ENCODE measurements around the gene NMT1.

Gene NMT1

DNA sequence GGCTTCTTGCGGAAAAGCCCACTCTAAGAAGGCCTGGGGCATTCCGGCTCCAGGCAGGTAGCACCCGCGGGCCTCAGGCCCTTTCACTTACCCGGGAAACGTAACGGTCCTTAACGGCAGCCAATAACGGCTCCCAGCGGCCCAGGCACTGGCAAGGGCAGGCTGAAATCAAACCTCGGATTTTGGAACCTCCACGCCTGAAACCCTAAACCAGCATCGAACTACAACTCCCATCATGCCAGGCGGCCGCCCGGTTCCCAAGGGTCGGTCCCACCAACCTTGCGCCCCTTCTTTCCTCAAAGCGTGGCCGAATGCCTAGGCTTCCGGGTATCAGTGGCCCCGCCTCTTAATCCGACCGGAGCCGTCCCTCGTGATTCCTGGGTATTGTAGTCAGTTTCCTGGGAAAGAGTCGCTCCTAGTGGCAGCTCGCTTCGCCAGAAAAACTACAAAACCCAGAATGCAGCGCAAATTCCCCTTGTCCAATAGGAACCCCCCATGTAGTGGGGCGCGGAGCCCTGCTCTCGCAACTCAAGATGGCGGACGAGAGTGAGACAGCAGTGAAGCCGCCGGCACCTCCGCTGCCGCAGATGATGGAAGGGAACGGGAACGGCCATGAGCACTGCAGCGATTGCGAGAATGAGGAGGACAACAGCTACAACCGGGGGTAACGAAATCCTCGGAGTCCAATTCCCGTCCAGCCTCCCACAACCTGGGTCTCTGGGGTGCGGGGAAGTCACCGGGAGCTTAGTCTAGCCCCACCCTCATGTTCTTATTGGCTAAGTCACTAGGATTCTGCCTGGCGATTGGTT, at the start of gene NMT1:
TSS of gene NMT1 (plus strand) at position 521 of the 809 bp plus-strand sequence. CDS start at position 534, 13 bp downstream.
- peak; percentile 92 for DNase-seq (ENCODE audit: low spot score)

DNA sequence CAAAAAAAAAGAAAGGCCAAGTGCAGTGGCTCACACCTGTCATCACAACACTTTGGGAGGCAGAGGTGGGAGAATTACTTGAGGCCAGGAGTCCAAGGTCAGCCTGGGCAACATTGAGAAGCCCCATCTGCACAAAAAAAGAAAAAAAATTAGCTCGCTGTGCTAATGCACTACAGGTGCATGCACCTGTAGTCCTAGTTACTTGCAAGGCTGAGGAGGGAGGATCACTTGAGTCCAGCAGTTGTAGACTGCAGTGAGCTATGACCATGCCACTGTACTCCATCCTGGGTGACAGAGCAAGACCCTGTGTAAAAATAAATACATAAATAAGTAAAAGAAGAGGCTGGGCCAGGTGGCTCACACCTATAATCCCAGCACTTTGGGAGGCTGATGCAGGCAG, 49.4 kb upstream of the NMT1 start:
- no peak for DNase-seq (ENCODE audit: low spot score)

DNA sequence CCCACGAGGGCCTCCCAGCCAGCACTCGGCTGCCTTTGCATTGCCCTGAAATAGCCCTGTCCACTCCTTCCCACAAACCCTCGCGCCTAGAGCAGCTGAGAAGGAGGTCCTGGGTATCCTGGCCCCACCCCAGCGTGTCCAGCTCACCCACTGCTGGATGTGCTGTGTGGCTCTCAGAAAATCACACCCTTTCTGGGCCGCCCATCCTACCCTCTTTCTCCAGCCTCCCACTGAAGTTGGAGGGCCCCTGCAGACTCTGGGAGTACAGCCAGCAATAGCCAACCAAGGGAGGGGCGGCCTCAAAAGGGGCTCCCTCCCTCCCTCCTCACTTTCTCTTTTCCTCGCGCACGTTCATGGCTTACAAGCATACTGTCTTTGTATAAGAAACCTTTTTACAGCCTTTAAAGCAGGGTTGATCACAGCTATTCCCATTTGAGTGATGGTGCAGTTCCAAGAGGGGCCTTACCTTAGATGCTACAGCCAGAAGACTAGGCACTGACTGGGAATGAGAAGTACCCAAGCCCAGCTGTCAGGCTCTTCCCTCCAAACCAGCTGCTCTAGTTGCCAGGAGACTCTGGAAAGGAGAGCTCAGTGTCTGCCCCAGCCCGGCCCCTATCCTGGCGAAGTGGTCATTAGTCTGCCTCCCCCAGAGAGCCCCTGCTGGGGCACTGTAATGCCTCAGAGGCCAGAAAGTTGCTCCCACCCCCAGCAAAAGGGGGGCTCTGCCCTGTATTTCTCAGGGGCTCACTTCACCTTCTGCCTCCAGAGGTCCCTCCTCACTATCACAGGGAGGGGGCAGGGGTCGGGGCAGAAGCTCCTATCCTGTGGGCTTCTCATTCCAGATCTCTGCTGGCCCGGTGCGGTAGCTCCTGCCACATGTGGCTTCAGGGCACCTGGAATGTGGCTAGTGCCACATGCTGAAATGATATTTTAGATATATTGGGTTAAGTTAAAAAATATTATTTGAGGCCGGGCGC, 47.8 kb upstream of the NMT1 start:
- DNase-seq (ENCODE audit: low spot score), result peak; percentile 51

DNA sequence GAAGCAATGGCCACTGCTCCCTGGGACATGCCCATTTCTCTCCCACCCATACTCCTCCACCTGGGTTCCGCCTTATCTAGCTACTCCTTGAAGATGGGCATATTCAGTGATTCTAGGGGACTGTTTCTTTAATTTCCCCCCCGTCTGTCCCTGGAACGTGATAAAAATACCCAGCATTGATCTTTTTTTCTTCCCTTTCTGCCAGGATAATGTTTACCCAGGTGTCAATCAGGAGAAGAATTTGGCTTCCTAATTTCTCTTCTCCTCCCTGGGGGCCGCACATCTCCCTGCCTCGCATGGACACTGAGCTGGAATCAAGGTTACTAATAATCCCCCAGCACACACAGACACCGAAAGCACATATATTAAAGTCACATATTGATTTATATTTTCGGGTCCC, 44.9 kb upstream of the NMT1 start:
- no peak for DNase-seq (ENCODE audit: low spot score)

DNA sequence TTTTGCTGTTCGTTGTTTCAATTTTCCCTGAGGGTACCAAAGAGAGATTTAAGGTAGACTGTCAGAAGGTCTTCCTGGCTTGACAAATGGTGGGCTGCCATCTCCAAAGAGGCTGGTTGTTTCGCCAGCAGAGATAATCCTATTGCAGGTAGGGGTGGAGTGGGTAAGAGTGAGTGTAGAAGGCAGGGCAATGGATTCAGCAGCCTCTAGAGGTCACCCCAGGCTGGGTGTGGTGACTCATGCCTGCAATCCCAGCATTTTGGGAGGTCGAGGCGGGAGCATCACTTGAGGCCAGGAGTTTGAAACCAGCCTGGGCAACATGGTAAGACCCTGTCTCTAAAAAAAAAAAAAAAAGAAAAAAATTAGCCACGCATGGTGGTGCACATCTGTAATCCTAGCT, 44.3 kb upstream of the NMT1 start:
- peak; percentile 52 for DNase-seq (ENCODE audit: low spot score)

DNA sequence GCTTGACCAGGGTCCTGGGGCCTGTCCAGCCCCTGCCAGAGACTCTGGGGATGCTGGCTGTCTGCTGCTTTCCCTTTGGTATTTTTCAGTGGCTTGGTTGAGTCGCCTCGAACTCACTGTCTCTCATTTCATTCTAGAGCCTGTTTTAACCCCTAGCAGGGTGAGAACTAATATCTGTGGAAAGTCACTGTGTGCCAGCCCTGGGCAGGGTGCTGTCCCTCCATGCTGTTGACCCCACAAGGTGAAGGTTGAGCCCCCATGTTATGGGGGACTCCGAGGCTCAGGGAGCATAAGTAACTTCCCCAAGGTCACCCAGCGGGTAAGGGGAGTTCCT, 42.6 kb upstream of the NMT1 start:
- DNase-seq (ENCODE audit: low spot score), result no peak

DNA sequence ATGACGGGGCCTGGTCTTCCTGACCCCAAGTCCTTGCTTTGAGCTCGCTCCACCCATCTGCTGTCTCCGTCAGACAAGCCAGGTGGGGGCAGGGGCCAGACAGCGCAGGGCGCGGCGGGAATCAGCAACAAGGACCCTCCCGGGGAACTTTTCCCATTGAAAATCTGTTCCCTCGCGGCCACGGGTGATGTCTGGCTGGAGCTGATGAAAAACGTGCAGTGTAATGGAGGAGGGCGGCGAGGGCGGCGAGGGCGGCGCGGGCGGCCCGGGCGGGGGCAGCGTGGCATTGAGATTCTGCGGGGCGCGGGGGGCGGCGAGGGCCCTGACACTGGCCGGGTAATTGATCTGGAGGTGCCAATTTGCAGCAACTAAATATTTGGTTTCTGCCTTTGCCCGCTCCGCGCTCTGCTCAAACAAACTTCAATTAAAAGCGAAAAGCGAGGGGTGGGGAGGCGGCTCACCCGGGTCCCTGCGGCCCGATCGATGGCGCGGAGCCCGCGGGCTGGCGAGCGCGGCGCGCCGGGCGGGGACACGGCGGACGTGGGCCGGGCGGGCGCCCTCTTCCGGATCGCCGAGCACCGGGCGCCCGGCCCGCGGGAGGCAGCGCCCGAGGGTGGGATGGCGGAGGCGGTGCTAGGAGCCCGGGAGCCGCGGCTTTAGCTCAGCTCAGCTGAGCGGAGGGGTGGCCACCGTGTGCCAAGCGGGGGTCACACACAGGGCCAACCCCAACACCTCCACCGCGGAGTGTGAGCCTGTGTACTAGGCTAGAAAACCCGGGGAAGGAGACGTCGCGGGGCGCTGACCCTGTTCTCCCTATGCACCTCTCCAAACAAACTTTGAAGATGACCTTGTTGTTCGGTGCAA, 42.0 kb upstream of the NMT1 start:
- DNase-seq (ENCODE audit: low spot score), result peak; percentile 60

DNA sequence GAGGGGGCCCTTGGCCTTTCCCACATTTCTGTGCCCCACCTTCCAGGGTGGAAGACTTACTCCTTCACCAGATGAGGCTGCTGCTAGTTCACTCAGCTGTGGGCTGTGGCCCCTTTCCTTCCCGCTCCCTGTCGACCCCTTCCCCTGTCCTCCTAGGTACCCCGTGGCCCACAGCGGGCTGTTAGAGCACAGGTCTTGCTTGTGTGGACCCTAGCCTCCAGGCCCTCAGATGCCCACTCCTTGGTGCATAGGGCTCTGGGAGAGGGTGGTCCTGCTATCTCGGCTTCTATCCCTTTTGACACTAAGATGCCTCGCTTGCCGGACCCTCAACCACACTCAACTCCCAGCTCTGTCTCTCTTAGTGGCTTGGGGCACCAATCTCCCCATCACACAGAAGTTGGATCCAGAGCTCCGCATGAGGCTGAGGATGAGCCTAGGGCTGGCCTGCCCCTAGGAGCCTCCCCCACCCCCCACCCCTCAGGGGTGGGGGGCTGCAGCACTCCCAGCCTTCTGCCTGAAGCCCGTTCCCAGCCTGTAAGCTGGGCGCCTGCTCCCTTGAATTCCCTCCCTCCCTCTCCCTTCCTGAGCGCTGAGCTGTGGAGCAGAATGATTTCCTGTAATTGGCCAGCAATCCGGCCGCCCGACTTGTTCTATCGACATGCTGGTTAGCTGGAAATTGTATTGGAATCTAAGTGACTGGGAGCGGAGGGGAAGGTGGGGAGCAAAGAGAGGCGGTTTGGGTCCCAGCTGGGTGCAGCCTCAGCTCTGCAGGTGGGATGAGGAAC, 40.6 kb upstream of the NMT1 start:
- DNase-seq (ENCODE audit: low spot score), result peak; percentile 55

DNA sequence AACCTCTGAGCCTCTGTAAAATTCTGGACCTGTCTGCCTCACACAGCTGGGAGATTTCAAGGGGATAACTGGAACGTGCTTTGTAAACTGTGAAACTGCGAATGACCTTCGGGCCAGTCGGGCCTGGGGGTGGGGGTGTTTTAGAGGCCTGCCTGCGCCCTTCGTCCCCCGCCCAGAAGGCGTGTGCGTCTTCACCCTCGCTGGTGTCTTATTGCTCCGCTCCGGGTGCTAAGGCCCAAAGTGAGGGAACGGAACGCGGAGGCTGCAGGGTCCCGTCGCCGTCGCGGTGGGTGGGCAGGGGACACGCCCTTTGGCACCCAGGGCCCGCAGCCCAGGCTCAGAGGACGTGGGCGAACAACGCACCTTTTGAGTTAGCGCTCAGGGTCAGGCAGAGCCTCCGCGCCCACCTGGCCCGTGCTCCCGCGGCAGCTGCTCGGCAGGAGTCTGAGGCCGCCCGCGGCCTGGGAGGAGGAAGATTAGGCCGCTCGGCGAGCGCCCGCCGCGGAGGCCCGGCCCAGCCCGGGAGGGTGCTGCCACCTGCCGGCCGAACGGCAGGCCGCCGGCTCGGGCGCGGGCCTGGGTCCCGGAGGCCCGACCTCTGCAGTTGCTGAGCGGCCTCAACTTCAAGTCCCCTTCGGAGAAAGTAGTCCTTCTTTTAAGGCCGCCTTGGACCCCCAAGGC, 39.4 kb upstream of the NMT1 start:
- DNase-seq (ENCODE audit: low spot score), result peak; percentile 96

DNA sequence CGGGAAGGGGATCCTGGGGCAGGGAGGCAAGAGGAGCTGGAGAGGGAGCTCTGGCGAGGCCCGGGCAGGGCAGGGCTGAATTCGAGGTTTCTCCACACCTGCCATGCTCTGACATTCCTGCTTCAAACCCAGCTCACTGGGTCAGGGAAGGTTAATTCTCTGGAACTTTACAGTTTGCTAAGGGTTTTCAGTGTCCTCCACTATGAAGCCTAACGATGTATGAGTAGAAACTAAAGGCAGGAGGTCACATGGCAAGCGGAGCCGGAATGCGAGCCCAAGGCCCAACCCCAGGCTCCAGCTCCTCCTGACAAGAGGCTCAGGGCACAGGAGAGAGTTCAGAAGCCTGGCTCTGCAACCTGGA, 38.8 kb upstream of the NMT1 start:
- DNase-seq (ENCODE audit: low spot score), result peak; percentile 32

DNA sequence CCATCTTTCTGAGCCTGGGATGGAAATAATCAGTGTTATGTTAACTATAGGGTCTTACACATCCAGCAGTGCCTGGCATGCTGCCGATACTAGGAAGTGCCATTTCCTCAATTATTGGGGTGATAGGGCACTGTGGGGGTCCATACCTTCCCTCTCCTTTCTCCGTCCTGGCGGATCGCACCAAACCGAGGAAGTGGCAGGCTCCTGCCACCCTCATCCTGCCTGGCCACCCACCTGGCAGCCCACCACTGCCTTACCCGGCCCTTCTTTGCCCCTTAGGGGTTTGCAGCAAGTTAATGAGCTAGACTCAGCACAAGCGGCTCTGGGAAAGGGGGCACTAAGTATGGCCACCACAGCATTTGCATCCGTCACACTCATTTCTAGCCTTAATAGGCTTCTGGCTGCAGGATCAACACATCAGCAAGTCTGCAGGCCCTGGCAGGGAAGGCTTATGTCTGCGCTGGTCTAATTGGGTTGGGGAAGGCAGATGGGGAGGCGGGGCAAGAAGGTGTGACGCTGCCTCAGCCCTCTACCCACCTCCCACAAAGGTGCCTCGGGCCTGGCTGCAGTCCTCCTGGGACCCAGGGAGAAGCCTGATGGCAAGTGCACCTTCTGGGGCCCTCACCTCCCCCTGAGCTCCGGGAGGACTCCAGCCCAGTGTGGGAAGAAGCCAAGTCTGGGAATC, 38.3 kb upstream of the NMT1 start:
- no peak for DNase-seq (ENCODE audit: low spot score)

DNA sequence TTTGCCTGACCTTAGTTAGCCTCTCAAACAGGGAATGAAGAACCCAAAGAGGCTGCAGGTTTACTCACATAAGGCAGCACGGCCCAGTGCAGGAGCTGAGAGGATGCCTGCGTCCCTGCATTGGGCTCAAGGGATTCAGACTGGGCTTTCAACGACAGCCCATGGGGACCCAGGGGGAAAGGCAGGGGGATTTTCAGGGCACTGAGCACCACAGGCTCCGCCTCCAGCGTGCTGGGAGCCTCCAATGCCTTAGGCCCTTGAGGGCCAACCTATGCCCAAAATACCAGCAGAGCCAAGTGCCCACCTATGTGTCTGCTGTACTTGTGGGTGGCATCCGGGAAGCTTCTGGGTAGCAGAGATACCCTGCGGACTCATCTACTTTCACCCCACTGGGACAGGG, 32.0 kb upstream of the NMT1 start:
- DNase-seq (ENCODE audit: low spot score), result no peak

DNA sequence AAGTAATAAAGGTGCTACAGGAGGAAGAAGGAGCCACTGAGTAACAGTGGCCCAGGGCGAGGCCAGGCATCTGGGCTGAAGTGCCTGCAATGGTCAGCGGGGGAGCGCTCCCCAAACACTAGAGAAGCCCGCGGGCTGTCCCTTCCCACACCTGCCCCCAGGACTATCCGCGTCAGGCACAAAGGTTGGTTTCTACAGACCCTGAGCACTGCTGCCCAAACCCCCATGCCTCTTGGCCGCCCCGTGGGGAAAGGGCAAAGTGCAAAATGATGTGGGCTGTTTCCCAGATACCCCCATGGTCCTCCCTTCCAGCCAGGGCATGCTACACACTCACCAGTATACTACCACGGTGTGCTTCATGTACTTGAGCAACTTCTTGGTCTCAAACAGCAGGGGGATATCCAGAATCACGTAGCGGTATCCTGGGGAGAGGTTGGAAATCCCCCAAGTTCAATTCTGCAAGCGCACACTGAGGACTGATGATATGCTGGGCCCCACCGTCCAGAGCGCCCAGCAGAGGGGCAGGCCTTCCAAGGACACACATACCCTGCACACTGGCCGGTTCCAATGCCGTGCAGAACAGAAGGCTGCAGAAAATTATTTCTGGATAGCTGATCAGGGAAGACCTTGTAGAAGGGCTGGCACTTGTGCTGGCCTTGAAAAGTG, 31.2 kb upstream of the NMT1 start:
- DNase-seq (ENCODE audit: low spot score), result no peak

DNA sequence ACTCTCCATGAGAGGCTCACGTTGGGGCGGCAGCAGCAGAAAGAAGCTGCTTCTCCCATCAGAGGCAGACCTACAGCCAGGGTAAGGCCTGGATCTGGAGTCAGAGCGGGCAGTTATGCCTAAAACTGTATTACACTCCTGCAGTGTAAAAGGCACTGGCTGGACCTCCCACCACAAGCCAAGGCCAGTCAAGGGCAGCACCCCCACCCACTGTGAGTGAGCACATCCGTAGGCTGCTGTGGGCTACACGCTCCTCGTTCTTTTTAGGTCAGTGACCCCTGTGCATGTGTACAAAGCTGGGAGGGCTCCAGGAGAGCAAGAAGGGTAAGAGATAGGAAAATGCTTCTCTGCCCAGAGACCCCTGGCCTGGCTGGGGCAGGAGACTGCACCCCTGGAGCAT, 30.4 kb upstream of the NMT1 start:
- DNase-seq (ENCODE audit: low spot score), result no peak

DNA sequence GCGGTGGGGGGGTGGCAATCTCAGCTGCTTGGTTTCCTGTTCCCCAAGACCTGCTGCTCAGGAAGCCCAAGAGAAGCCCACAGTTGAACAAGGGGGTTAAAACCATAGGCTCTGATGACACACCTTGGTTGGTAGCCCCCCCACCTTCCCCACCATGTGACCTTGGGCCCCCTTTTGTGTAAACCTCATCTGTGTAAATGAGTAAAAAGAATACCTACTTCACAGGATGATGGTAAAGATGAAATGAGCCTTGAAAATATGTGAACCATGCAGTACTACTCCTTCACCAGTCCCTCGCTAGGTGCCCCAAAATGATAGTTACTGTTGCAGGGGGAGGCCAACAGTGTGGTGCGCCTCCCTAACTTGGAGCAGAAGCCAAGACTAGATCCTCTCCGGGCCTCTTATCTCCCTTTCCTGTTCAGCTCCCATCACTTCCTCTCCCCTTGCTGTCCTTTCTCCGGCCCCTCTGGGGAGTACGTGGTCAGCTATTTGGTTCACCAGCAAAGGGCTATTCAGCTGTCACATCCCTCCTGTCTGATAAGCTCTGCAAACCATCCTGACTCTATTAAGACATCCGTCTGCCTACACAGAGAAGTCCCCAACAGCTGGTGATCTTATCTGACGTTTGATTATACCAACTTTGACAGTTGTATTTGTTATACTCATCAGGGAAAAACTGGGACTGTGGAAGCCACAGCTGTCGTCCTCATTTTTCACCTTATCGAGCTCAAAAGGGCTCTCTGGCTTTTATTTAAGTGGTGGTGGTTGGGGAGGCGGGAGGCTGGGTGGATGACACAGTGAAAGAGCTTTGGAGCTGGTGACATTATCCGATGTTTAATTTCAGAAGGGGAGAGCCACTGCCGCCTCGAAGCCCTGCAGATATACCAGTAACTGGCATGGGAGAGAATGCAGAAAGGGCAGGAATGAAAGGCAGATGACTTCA, 29.6 kb upstream of the NMT1 start:
- DNase-seq (ENCODE audit: low spot score), result no peak

DNA sequence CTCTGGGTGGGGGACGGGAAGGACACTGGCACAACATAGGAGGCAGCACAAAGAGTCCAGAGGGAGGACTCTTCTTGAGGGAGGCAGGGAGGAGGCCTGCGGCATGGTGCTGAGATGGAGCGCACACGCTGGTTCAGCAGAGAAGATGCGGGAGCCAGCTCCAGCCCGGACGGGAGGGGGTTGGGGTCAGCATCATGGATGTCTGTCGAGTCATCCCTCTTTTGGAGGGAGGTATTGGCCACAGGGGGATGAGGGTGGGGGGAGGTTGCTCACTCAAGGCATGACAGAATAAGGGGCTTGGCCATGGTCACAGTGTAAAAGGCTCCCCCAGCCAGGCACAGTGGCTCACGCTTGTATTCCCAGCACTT, 29.0 kb upstream of the NMT1 start:
- DNase-seq (ENCODE audit: low spot score), result no peak

DNA sequence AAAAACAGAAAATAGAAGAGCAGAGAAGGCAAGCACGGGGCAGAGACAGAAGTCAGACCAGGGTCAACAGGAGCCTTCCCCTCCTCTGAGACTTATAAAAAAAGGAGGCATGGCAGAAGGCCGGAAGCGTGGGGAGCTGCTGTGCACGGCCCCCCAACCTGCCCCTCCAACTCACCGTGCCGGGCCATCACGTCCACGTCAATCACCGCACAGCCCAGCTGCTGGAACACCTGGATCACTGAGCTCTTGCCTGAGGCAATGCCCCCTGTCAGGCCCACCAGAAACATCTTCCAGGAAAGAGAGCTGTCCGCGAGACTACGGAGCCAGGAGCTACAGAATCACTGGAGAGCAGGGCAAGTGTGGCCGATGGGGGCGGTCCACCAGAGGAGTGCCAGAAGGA, 26.5 kb upstream of the NMT1 start:
- DNase-seq (ENCODE audit: low spot score), result peak; percentile 1

DNA sequence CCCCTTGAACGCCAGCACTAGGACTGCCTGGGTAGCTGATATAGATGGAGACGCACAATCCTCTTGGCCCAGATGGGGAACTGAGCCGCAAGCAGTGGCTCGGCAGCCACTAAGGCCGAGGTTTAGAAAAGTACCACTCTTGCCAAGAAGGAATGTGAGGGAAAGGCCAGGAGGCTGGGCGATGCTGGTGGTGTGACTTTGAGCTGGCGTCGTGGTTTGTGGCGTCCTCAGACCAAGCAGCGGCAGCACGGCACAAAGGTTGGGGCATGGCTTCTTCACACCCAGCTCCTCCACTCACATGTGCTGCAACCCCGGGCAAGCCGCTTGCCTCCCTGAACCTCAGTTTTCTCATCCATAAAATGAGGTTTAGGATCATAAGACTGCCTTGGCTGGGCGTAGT, 25.3 kb upstream of the NMT1 start:
- peak; percentile 3 for DNase-seq (ENCODE audit: low spot score)

DNA sequence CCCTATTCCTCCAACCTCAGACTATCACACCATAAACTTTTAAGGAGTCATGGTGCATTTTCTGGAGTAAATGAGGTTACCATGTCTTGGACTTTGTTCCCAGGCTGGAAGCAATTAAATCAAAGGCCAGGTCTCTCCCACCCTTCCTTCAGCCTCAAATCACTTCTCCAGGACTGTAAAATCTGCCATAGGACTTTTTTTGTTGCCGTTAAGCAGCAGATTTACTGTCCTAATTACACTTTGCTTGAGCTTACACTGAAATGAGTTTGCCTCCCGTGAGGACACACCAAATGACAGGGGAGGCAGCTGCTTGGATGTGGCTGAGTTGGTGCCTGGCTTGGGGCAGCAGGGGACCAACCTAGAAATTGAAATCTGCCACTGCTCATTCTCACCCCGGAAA, 24.4 kb upstream of the NMT1 start:
- DNase-seq (ENCODE audit: low spot score), result peak; percentile 3
